Esophagus squamous epithelium (tissue), 4 donors: Measurements from ENCODE around the gene RSPH9.

Source experiments
- POLR2A ChIP-seq, 4 donors: fragments of 450-650 bp; IDR thresholded peaks; one replicate each; pipeline ENCODE4 v1.6.1; 2017; ENCODE audit warnings: antibody characterized with exemption in 4 of 4, mild to moderate bottlenecking in 4 of 4, moderate library complexity in 3 of 4
- TF ChIP-seq, protein P1 (sequence below), 6 experiments: fragments of 450-650 bp in 4 of 6; fragments of 200-600 bp in 2 of 6; sonication (generic) in 2 of 6; IDR thresholded peaks; one replicate each; pipeline ENCODE4 v1.5.1; 2016 to 2019; ENCODE audit warnings: antibody characterized with exemption in 6 of 6, mild to moderate bottlenecking in 4 of 6, moderate library complexity in 4 of 6

DNA sequence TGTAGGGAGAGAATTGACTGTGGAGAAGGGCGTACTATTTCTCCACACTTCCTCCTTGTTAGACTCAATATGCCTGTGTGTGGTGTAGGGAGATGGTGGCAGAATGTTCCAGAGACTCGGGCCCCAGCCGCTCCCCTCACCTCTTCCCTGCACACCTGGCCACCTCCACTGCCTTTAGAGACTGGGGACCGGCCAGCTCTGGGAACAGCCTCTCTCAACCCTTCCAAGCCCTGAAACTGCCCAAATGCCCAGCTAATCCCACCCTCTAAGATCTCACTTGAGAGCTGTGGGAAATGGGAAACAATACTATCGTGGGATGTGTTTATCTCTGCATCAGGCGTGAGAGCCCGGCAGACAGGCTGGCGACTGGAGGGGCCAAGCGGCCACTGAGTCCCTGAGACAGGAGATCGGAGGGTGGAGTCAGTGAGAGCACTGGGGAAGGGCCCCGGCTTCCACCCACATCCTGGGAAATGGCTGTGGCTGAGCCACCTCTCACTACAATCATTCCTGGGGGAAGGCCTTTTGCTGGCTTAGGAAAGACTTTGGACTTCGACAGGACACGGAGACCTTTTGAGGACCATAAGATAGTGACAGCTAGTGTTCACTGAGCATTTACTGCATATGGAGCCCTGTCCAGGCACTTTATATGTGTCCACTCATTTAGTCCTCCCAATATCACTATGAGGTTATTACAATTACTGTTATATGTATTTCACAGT is 73.7 kb downstream of the RSPH9 start:
- TF ChIP-seq, protein P1, sequence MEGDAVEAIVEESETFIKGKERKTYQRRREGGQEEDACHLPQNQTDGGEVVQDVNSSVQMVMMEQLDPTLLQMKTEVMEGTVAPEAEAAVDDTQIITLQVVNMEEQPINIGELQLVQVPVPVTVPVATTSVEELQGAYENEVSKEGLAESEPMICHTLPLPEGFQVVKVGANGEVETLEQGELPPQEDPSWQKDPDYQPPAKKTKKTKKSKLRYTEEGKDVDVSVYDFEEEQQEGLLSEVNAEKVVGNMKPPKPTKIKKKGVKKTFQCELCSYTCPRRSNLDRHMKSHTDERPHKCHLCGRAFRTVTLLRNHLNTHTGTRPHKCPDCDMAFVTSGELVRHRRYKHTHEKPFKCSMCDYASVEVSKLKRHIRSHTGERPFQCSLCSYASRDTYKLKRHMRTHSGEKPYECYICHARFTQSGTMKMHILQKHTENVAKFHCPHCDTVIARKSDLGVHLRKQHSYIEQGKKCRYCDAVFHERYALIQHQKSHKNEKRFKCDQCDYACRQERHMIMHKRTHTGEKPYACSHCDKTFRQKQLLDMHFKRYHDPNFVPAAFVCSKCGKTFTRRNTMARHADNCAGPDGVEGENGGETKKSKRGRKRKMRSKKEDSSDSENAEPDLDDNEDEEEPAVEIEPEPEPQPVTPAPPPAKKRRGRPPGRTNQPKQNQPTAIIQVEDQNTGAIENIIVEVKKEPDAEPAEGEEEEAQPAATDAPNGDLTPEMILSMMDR (IDR thresholded peaks at IDR 0.05): no peak
- no peak for TF ChIP-seq POLR2A (IDR thresholded peaks at IDR 0.05)
